Nucleus accumbens (tissue), 56 donors: ENCODE measurements around the gene F13A1.

ENCODE experiments used
- DNase-seq, 56 donors: peaks; one replicate each; lab custom pipeline; 2025; lab: John Stamatoyannopoulos, UW

Gene F13A1

DNA sequence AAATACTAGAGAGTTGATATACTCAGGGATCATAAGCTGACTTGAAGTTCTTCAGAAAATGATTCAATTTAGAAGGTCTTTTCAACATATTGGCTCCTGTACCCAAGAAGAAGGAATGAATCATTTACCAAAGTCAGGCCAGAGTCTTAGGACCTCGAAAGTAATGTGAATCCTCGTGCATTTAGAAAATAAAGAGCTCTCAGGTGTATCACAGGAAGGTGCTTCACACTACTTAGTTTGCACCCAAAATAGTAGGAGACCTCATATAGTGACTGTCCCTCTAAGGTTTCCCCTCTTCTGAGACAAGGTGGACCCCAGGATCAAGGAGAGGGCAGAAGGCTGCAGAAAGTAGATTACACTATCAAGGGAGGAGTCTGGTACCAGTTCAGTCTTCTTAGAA, 71.8 kb downstream of the F13A1 start:
- no peak for DNase-seq

- no peak for DNase-seq
Observed at GRCh38 chr6:6246544-6246943, 73.9 kb downstream of the F13A1 start.

DNA sequence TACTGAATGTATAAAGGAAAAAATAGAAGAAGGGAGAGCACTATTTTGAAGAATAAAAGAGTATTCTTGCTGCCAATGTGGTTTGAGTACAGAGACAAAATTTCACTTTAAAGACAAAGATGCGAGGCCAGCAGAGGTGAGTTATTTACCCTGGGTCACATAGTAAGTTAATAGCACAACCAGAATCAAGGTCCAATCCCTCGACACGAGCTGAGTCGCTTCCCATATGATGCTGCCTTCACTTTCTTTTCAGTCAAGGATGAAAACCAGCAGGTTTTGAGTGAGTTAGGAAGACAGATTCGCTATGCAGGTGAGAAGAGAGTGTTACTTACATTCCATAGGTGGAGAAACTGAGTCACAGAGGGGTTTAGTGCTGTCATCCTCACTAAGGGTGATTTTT, 75.8 kb downstream of the F13A1 start:
- DNase-seq: no peak

DNA sequence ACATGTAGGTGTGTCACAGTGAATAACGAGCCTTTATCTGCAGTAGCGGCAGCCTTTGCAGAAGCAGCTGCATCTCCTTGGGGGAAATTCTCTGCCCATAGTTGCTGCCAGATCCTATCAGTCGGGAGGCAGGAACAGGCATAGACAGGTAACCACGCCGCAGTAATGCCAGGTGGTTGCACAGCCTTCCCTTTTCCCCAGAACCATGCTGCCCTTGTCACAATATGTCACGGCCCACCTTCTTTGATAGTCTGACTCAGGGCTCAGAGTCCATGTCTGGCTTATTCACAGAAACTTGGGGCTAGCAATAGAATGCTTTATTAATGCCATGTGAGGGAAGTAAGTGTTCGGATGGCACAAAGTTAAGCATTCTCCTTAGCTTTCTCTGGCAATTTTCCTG, 76.6 kb downstream of the F13A1 start:
- DNase-seq: no peak

GRCh38 chr6:6239598-6240581, 80.6 kb downstream of the F13A1 start:
- DNase-seq: no peak

GRCh38 chr6:6236730-6237469, 83.6 kb downstream of the F13A1 start:
- DNase-seq: no peak

DNA sequence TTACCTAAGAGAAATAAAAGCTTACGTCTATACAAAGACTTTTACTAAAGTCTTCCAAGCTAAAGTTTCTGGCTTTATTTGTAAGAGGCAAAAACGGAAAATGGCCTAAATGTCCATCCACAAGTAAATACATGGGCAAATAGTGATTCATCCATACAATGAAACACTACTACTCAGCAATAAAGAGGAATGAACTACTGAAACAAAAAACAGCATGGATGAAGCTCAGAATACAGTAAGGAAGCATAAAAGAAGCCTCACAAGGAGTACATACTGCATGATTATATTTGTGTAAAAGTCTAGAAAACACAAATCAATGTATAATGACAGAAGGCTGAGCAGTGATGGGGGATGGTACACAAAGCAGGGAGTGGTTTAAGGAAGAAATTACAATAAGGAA, 84.7 kb downstream of the F13A1 start:
- no peak for DNase-seq

GRCh38 chr6:6234963-6235362, 85.5 kb downstream of the F13A1 start:
- DNase-seq: no peak

GRCh38 chr6:6230286-6230685, 90.2 kb downstream of the F13A1 start:
- no peak for DNase-seq

DNA sequence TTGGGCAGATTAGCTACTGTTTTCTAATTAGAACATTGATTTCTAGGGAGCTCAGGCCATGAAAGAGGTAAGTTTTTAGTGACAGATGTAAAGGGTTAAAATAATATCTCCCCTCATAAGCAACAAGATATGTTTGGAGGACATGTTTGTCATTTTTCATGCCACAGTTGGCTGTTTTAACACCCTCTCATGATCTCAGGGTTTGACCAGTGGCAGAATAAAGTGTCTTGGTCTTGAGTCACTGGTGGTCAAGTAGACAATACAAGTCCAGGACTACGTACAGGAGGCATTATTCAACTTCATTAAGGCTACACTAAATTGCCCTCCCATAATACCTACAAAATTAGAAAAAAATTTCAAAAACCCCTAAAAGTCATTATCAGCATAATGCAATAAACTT, 92.6 kb downstream of the F13A1 start:
- DNase-seq: no peak

GRCh38 chr6:6225885-6226529, 94.5 kb downstream of the F13A1 start:
- no peak for DNase-seq

- DNase-seq: no peak
Observed at GRCh38 chr6:6224933-6225486, 95.5 kb downstream of the F13A1 start.

DNA sequence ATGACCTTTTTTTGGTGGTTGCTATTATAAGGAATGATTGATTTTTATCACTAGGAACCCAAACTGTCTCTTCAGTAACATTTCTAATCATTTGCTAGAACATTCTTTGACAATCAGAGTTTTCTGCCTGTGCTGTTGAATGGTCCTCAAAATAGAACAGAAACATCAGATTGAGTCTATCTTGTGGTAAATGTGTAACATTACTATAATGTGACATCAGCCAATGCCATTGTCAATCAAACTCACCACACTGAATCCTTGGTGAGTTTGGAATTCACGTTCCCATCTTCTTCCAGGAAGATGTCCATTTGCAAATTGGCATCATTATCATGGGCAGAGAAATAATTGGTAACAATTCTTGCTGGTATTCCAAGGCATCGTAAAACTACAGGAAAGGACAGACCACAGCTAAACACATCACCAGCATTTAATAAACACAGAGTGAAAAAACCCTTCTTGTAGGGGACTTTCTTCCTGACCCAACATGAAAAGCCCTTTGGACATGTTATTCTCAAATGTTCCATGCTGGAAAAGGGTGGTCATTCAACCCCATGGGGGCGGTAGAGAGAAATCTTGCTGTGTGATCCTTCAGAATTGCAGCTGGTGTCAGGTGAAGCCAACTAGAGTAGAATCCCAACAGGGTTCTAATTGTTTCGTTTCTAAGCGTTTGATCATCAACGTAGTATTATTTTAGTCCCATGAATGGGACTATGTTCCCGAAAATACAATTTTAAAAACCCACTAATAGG, 98.5 kb downstream of the F13A1 start:
- no peak for DNase-seq

GRCh38 chr6:6220718-6221117, 99.7 kb downstream of the F13A1 start:
- no peak for DNase-seq

DNA sequence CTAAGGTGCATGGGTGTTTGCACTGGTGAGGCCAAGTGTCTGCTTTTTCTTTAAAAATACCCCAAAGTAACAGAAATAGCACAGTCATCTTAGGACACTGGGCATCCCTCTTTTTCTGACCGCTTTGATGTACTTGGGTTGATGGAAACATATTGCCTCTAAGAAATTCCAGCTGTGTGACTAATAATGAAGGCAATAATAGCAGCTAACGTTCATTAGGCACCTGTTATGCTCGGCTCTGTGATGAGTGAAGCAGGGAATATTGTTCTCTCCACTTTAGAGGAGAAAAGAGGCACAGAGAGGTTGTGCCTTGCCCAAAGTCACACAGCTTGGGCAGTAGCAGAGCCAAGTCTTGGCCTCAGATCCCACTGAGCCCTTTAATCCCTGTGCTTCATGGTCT, 100.7 kb downstream of the F13A1 start:
- DNase-seq: no peak

- DNase-seq: no peak
Observed at GRCh38 chr6:6218759-6219085, 101.7 kb downstream of the F13A1 start.

DNA sequence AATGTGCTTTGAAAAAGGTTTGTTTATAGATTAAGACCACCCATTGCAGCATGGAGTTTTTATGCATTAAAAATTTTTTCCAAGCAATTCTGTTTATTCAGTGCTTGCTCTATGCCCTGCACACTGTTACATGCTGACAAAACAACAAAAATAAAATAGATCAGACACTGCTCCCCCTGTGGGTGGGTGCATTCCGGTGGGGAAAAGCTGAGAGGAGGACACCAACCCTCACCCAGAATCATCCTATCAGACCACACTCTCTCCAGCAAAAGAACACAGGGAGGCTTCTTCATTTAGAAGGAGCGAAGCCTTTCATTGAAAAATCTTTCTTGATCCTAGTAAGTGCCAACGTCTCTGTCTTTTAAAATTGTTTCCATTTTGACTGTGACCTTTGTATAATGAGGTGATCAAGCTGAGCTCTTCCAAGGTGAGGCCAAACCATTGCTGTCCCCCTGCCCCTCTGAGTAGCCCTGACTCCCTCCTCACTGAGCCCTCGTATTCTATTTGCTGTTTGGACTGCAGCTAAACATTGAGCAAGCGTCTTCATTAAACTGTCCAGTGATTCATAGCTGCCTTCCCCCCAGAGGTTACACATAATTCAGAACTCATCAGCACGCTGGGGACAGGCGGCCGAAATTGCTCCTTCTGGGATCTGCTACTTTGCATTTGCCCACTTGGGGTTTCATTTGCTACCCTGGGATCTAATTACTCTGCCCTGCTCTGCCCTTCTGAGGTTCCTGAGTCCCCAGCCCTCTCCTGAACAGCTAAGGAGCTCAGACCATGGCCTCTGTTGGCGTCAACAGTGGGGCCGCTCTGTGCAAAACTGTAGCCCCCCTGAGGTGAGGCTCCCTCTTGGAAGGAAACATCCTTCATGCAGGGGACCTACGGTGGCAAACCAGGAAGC, 102.4 kb downstream of the F13A1 start:
- no peak for DNase-seq

GRCh38 chr6:6210994-6211393, 109.5 kb downstream of the F13A1 start:
- no peak for DNase-seq

DNA sequence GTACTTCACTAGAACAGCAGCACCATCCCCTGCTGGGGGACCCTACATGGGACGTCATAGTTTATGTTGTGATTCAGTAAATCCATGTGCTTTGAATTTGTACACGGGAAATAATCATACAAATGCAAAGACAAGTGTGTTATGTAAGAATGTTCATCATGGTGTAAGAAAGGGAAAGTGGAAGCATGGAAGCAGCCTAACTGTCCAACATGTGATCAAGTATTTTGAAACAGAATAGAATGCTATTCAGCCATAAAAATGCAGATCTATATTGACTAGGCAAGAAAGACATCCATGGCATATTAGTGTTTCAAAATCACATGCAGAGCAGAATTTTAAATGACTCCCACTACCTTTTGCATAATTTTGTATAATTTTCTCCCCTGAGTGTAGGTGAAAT, 117.6 kb downstream of the F13A1 start:
- no peak for DNase-seq
